ENCODE measurements around the gene MOB2. TPM values are rescaled to one million over a fixed set of nuclear protein-coding genes. Genes with fewer than 3 reads are reported as not detected.
A peak's percentile ranks its signal among the peaks of the same experiment; 100 is the strongest.

MOB2 gene
- total and polyA plus RNA-seq, 8 donors, result 13.7 to 30.4 (median 18.2) TPM

DNA sequence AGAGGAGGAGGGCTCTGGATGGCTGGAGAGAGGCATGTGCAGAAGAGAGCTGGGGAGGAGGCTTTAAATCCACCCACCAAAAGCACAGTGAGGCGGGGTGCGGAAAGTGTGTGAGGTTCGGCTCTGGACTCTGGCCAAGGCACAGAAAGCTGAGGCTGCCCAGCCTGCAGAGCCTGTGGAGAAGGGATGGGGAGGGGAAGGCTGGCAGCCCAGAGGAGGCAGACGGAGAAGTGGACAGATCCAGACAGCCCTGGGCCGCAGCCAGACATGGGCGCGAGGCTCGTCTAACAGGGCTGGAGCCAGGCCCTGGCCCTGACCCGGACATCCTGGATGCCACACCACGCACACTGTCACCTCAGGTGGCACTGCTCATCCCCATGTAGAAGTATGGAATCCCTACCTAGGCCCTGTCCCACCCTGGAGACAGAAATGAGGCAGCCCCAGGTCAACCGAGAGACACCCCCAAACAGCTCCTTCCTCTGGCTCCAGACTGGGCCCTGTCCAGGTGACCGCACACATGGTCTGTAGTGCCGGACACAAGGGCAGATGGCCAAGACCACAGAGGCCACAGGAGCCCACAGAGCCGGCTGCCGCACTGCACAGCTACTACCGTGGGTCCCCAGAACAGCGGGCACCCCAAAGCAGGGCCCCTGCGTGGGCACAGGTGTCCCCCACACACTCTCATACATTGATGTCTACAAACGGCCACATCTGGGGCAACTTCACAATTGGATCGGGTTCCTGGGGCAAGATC is 16.6 kb upstream of the MOB2 start:
- H3K27ac ChIP-seq, result no peak overlapping the region
- no peaks in the 10 kb centered on the region for H3K9me3 ChIP-seq
- 69 to 78% methylated on average over 20 of the region's 20 CpGs for WGBS, 2 donors
- no peak overlapping the region for H3K4me3 ChIP-seq
- peak in 1 of 6 donors; percentile 41 for DNase-seq
- peak in 3 of 4 donors; percentile 23 to 59 (median 28) for ATAC-seq
- intact Hi-C loops (cut with DNase I), result no loop called here
- H3K4me1 ChIP-seq, result peaks cover 0 to 2% (median 0%) of the 10 kb centered on the region in 3 donors
- H3K27me3 ChIP-seq, result no peaks in the 10 kb centered on the region
- no peak for FAIRE-seq
- TF ChIP-seq, protein P1, sequence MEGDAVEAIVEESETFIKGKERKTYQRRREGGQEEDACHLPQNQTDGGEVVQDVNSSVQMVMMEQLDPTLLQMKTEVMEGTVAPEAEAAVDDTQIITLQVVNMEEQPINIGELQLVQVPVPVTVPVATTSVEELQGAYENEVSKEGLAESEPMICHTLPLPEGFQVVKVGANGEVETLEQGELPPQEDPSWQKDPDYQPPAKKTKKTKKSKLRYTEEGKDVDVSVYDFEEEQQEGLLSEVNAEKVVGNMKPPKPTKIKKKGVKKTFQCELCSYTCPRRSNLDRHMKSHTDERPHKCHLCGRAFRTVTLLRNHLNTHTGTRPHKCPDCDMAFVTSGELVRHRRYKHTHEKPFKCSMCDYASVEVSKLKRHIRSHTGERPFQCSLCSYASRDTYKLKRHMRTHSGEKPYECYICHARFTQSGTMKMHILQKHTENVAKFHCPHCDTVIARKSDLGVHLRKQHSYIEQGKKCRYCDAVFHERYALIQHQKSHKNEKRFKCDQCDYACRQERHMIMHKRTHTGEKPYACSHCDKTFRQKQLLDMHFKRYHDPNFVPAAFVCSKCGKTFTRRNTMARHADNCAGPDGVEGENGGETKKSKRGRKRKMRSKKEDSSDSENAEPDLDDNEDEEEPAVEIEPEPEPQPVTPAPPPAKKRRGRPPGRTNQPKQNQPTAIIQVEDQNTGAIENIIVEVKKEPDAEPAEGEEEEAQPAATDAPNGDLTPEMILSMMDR (IDR thresholded peaks at IDR 0.05), result no peak
- no peaks in the 10 kb centered on the region for H3K36me3 ChIP-seq

DNA sequence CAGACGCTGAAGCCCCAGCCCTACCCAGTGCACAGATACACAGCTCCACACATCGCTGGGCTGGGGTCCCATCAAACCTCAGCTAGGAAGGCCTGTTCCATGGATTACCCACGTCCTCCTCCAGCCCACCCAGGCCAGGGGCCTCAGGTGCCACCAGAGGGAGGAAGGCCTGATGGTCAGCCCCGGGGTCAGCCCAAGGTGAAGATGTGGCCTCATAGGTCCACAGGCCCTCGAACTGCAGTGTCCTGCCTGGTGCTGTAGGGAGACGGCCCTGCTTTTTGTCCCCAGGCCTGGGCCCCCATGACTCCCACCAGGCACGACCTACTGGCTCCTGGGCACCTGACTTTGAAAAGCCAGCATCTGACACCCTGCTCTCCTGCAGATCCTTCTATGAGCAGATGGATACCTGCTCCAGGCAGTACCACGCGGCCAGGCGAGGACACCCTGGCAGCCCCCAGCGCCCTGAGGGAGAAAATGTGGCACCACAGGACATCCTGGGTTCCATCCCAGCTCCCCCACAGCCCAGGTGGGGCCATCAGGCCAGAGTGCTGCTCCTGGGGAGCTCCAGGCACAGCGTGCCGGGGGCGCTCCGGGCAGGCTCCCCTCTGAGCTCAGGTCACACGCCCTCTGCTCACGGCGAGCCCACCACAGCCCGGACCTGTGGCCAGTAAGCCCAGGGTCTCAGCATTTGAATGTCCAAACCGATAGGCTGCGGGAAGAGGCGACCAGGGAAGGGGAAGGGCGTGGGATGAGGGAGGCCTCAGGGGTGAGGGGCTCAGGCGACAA is 15.8 kb upstream of the MOB2 start:
- WGBS, 2 donors, result 92% methylated on average over 24 of the region's 24 CpGs
- H3K36me3 ChIP-seq, result no peaks in the 10 kb centered on the region
- H3K4me1 ChIP-seq, result peaks cover 0 to 5% (median 0%) of the 10 kb centered on the region in 3 donors
- H3K27me3 ChIP-seq, result no peaks in the 10 kb centered on the region
- H3K27ac ChIP-seq, result no peak overlapping the region
- intact Hi-C loops (cut with DNase I), result no loop called here
- peak in 2 of 6 donors; percentile 20 to 76 for DNase-seq
- TF ChIP-seq, protein P1 (IDR thresholded peaks at IDR 0.05), result no peak
- no peak for FAIRE-seq
- ATAC-seq, result no peak
- no peak overlapping the region for H3K4me3 ChIP-seq
- no peaks in the 10 kb centered on the region for H3K9me3 ChIP-seq

DNA sequence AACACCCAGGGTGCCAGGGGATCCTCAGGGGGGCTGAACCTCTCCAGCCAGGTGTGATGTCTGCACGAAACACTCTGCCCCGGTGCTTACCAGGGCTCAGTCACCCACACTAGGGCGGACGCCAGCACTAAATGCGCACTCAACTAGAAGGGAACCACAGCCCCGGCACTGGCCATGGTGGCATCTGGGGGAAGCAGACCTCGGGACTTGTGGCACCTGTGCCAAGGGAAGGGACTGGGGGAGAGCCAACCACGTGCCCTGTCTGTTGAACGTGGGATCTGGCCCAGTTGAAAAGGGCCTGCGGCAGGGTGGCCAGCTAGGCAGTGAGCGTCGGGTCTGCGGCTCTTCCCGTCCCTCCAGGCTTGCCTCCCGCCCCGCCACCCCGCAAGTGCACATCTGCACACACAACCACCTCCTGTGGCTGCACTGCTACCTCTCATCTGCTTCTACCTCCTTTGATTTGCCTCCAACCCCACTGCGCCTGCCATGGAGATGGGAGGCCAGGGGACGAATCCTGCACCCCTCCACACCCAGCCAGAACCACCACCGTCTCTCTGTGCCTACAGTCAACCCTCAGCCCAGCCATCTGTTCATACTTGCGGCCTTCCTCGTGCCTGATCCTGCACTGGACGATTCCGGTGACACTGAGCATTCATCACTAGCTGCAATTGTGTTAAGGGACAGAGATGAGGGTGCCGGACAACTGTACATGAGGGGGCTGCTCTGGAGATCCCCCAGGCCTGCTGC is 15.0 kb upstream of the MOB2 start:
- peaks cover 0 to 8% (median 0%) of the 10 kb centered on the region in 3 donors for H3K4me1 ChIP-seq
- no peak overlapping the region for H3K4me3 ChIP-seq
- intact Hi-C loops (cut with DNase I), result no loop called here
- DNase-seq, result peak in 2 of 6 donors; percentile 16 to 50
- no peak for ATAC-seq
- no peak overlapping the region for H3K27ac ChIP-seq
- H3K36me3 ChIP-seq, result no peaks in the 10 kb centered on the region
- H3K9me3 ChIP-seq, result no peaks in the 10 kb centered on the region
- no peaks in the 10 kb centered on the region for H3K27me3 ChIP-seq
- TF ChIP-seq, protein P1 (IDR thresholded peaks at IDR 0.05), result no peak
- WGBS, 2 donors, result 83 to 85% methylated on average over 25 of the region's 25 CpGs
- FAIRE-seq, result no peak

DNA sequence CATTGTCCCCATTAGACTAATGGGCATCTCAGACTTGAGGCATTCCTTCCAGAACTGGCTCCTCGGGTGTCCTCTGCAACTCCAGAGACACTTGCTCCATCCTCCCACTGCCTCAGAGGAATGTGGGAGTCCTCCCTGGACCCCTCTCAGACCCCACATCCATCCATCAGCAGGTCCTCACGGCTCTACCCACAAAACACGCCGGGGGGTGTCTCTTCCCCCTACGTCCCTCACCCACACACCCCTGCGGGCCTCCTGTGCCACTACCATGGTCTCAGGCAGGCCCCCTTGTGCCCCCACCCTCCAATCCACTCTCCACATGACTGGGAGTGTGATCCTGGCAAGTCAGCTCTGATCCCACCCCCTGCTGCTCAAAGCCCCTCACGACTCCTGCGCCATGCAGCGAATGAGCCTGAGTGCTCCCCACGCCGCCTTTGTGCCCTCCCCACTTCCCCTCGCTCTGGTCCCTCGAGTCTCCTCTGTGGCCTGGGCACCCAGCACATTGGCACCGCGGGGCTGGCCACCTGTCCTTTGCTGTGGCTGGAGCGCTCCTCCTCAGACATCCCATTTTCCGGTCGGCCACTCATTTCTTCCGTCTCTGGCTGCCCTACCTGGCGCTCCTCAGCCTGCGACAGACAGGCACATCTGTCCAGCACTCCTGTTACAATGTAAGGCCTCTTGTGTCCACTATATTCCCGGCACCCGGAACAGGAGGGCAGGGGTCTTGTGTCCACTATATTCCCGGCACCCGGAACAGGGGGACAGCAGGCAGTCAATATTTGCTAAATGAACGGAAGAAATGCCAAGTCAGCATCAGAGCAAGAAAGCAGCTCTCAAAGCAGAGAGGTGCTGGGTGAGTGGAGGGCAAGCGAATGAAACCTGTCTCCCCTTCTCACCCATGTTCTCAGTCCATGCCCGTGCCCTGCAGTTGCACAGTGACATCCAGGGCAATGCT is 14.2 kb upstream of the MOB2 start:
- WGBS, 2 donors, result 92 to 93% methylated on average over 28 of the region's 28 CpGs
- Histone ChIP-seq H3K27ac (no peak overlapping the region), H3K27me3 (no peaks in the 10 kb centered on the region), H3K36me3 (no peaks in the 10 kb centered on the region), H3K9me3 (no peaks in the 10 kb centered on the region), H3K4me3 (no peak overlapping the region), H3K4me1 (peaks cover 0 to 8% (median 0%) of the 10 kb centered on the region in 3 donors)
- TF ChIP-seq, protein P1 (IDR thresholded peaks at IDR 0.05), result no peak
- no peak for ATAC-seq
- intact Hi-C loops (cut with DNase I), result no loop called here
- peak in 1 of 6 donors; percentile 46 for DNase-seq
- FAIRE-seq, result no peak

All from pancreas (tissue), 10 donors.